Measurements from ENCODE around the gene OR13C8.
"Not testable (repeated sequence)": the region's sequence is repeated elsewhere in the genome, so short reads cannot be mapped to it uniquely, and the experiment has no call there.

OR13C8 gene, protein sequence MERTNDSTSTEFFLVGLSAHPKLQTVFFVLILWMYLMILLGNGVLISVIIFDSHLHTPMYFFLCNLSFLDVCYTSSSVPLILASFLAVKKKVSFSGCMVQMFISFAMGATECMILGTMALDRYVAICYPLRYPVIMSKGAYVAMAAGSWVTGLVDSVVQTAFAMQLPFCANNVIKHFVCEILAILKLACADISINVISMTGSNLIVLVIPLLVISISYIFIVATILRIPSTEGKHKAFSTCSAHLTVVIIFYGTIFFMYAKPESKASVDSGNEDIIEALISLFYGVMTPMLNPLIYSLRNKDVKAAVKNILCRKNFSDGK
- total RNA-seq, result 0 reads per million in 2 donors

DNA sequence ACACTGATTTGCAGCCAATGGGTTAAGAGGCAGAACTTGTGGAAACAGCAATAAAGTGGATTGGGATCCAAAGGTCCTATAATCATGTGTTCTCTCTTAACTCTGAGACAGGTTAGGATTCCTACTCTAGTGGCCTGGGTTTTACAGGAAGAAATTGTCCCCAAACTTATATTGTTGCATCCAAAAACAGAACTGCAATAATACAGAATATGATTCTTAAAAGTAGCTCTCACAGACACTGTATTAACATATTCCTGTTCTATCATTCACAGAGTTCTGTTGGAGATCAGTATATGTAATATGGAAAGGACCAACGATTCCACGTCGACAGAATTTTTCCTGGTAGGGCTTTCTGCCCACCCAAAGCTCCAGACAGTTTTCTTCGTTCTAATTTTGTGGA, at the start of gene OR13C8:
Gene OR13C8 (plus strand): TSS at position 301 of the 400 bp plus-strand sequence. CDS start 0 bp downstream, at position 301.
- no peak for DNase-seq

GRCh38 chr9:104520241-104520640, 48.7 kb upstream of the OR13C8 start:
- DNase-seq, result not testable (repeated sequence)

DNA sequence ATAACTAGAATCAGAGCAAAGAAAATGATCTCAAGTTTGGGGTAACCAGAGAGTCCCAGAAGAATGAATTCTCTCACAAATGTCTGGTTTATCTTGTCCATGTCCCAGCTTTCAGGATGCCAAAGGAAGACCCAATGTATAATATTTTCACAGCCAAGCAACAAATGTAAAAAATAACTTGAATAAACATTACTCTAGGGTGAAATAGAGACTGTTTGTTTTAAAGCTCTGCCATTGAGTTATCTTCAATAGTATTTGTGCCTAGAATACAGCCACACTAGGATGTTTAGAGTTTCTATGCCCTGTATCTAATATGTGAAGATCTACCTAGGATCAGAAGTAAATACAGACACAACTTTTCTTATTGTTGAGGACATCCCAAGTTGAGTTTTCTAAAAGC, 41.9 kb upstream of the OR13C8 start, which contains the start of gene OR13C4:
Gene OR13C4 (minus strand): TSS at position 101 of the 400 bp plus-strand sequence. CDS start 0 bp downstream, at position 101.
- no peak for DNase-seq

- no peak for DNase-seq
These were observed 32.2 kb upstream of the OR13C8 start, which contains the start of gene OR13C3 for GRCh38 chr9:104536756-104537155. TSS of gene OR13C3 (minus strand) at chr9:104536856. CDS start at chr9:104536723, 133 bp downstream.

- no peak for DNase-seq
These were observed 29.7 kb upstream of the OR13C8 start for GRCh38 chr9:104539275-104539674.

DNA sequence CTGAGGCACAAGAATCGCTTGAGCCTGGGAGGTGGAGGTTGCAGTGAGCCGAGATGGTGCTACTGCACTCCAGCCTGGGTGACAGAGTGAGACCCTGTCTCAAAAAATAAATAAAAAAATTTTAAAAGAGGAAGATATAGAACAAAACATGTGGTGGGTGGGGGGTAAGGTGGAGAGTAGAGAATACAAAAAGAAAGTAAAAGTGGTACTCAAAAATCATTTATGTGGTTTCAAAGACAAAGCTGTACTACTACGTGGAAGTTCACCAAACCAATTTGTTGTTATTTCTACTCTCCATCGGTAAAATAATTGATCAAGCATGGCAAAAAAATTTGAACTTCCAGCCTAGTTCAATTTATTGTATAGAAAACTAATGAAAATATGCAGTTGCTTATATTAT, 24.3 kb upstream of the OR13C8 start:
- no peak for DNase-seq

- no peak for DNase-seq
These were observed 15.7 kb upstream of the OR13C8 start for GRCh38 chr9:104553261-104553660.

GRCh38 chr9:104555521-104555920, 13.4 kb upstream of the OR13C8 start:
- DNase-seq, result no peak

- no peak for DNase-seq
These were observed 11.9 kb upstream of the OR13C8 start for GRCh38 chr9:104556830-104557634.

GRCh38 chr9:104564358-104564757, 4.6 kb upstream of the OR13C8 start:
- DNase-seq, result no peak

GRCh38 chr9:104572612-104573011, 3.6 kb downstream of the OR13C8 start:
- no peak for DNase-seq

GRCh38 chr9:104575456-104575855, 6.5 kb downstream of the OR13C8 start:
- DNase-seq, result no peak

DNA sequence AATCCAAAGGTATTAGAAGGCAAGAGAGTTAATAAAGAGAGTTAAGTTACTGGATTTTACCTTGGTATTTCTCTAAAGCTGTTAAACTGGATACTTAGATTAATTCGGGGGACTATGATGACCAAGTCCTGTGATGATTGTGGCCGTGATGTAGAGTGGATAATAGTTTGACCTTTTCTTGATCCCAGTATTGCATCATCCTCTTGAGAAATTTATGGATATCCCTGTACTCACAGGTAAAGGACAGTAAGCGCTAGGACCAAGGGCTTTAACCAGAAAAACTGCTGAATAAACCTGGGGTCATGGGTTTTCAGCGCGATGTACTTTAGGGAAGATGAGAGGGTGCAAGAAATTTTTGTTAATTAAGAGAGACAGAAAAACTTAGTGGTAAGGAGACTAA, 8.3 kb downstream of the OR13C8 start:
- DNase-seq, result no peak

DNA sequence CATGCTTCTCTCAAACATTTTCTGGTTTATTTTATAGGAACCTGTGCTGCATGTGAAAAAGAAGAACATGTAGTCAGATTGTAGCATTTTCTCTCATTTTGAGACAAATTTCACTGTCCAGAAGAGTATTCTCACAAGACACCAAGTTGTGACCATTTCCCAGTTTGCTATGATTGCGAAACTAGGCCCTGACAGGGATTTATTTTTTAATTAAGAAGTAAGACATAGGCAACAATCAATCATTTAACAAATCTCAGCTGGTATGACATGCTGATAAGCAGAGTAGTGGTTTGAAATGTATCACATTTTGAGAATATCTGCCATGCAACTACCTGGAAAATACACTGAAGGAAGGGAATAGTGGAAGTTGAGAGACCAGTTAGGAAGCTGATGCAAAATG, 11.6 kb downstream of the OR13C8 start:
- DNase-seq, result no peak

DNA sequence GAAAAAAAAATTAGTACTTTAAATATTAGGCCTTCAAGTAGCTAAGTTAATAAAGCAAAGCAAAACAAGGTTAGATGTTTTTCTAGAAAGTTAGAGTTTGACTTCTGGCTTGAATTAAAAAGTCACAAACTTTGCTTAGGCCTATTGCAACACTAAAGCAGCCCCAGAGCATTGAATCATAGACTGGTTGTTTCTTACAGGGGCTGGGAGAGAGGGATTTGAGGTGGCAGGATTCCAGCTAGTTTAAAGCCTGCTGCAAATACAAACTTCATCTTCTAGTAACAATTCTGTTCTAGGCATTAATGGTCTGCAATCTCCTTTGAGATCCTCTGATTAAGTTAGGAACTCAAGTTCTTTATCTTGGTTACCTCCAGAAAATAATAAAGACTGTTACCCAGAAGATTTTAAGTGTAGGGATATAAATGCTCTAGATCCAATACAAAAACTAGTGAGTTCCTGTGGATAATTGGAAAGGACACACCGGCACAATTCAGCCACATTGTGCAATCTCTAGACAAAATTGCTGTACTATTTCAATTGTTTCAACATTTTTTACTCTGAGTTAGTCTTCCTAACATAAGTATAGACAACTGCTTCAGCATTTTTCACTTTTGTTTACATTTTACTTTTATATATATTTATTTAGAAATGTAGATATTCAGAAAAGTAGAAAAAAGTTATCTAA, 17.7 kb downstream of the OR13C8 start:
- DNase-seq, result no peak

DNA sequence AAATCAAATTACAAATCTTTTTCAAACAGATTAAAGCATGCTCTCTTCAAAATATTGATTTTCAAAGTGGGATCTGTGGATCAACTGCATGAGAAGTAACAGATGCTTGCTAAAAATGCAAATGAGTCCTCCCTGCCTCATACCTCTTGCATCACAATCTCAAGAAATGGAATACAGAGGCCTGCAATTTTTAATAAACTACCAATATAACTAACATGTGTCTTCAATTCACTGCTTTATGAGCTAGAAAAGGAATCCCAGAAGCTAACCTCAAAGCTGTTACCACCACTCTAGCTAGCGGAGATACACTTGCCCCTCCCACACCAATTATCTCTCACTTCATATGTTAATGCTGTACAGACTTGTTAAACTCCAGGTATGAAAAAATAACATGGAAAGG, 20.7 kb downstream of the OR13C8 start:
- no peak for DNase-seq

- not testable (repeated sequence) for DNase-seq
These were observed 29.8 kb downstream of the OR13C8 start for GRCh38 chr9:104598749-104599148.

GRCh38 chr9:104599313-104599712, 30.3 kb downstream of the OR13C8 start, which contains the start of gene OR13C5:
TSS of gene OR13C5 (minus strand) at chr9:104599413. CDS start at chr9:104599413, 0 bp downstream.
- DNase-seq, result not testable (repeated sequence)

GRCh38 chr9:104604801-104605200, 35.8 kb downstream of the OR13C8 start:
- no peak for DNase-seq

- DNase-seq, result not testable (repeated sequence)
These were observed 36.6 kb downstream of the OR13C8 start, which contains the start of gene OR13C2 for GRCh38 chr9:104605527-104605926. TSS of gene OR13C2 (minus strand) at chr9:104605627. CDS start at chr9:104605627, 0 bp downstream.

DNA sequence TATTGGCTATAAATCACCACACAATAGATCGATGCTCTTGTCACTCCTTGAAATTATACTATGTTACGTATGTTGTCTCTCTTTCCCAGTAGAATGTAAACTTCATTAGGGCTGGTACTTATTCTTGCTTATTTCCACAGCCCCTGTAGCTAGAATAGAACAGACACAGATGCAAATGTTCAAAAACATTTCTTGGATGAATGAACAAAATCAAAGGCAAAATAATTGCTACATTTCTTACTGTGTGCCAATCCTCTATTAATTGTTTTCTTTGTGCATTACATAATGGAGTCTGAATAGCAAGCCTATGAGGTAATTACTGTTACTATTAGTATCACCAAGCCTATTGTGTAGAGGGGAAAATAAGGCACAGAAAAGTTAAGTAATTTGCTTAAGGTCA, 37.2 kb downstream of the OR13C8 start:
- no peak for DNase-seq

GRCh38 chr9:104608336-104608735, 39.4 kb downstream of the OR13C8 start:
- DNase-seq, result no peak

DNA sequence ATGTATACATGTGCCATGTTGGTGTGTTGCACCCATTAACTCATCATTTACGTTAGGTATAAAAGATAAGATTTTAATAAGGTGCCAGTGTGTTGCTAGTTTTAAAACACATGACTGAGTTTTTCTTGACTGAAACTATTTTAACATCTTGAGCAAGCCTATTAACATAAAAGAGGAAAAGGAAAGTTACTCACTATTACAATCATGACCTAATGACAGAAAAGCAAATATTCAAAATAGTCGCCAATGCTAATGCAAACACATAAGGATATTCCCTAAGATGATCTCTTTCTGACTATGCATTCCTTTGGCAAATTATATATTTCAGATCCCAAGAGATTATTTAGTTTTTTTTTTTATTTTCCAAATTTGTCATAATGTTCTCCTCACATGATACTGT, 42.2 kb downstream of the OR13C8 start:
- DNase-seq, result no peak

All from T-helper 9 cell (primary cell).